GM23338 (cell line): ENCODE measurements around the gene LRRC4B. TPM values are rescaled to one million over a fixed set of nuclear protein-coding genes. Genes with fewer than 3 reads are reported as not detected.

Experiments used
- ATAC-seq: fragments of 200-7000 bp; cut with Tn5 transposase; 3 replicates; pipeline ENCODE4 v1.9.1; 2020
- DNase-seq: peaks from one replicate; pipeline ENCODE4 v3.0.0-alpha.2; 2015; ENCODE audit warnings: low spot score
- H2AFZ ChIP-seq: fragments of 200-600 bp; sonication (generic); 2 replicates; pipeline ENCODE4 v1.8.0; 2016; ENCODE audit warnings: antibody characterized with exemption, mild to moderate bottlenecking, moderate library complexity
- H3F3A ChIP-seq: fragments of 200-600 bp; sonication (generic); replicated peaks from 2 replicates; pipeline ENCODE4 v1.8.0; 2017; ENCODE audit warnings: antibody characterized with exemption, mixed run types, low read depth
- H3K27ac ChIP-seq: fragments of 200-600 bp; sonication (generic); 2 replicates; pipeline ENCODE4 v1.6.1; 2016; ENCODE audit warnings: low read depth
- H3K27me3 ChIP-seq: fragments of 200-600 bp; sonication (generic); 2 replicates; pipeline ENCODE4 v1.8.0; 2016; ENCODE audit warnings: mild to moderate bottlenecking, mixed run types, moderate library complexity; ENCODE audit not compliant: insufficient read depth
- H3K36me3 ChIP-seq: fragments of 200-600 bp; sonication (generic); 2 replicates; pipeline ENCODE4 v1.8.0; 2016; ENCODE audit warnings: mild to moderate bottlenecking; ENCODE audit not compliant: insufficient read depth
- H3K4me1 ChIP-seq: fragments of 200-600 bp; sonication (generic); 2 replicates; pipeline ENCODE4 v1.8.0; 2016; ENCODE audit warnings: mild to moderate bottlenecking, moderate library complexity; ENCODE audit not compliant: insufficient read depth
- H3K4me2 ChIP-seq: fragments of 200-600 bp; sonication (generic); 2 replicates; pipeline ENCODE4 v1.7.1; 2017; ENCODE audit warnings: mixed run types
- H3K4me3 ChIP-seq: fragments of 200-600 bp; sonication (generic); 2 replicates; pipeline ENCODE4 v1.6.1; 2016; ENCODE audit warnings: mixed run types
- H3K79me2 ChIP-seq: fragments of 200-600 bp; sonication (generic); replicated peaks from 2 replicates; pipeline ENCODE4 v1.8.0; 2017; ENCODE audit warnings: mild to moderate bottlenecking; ENCODE audit not compliant: insufficient read depth
- H3K9me2 ChIP-seq: fragments of 200-600 bp; sonication (generic); 2 replicates; pipeline ENCODE4 v1.8.0; 2017; ENCODE audit not compliant: insufficient read depth
- H4K20me1 ChIP-seq: fragments of 200-600 bp; sonication (generic); replicated peaks from 2 replicates; pipeline ENCODE4 v1.8.0; 2017; ENCODE audit warnings: mild to moderate bottlenecking; ENCODE audit not compliant: insufficient read depth
- H3K27ac Mint-ChIP-seq: 2 replicates; pipeline ENCODE4 v1.8.0; 2020; ENCODE audit warnings: inconsistent platforms, mild to moderate bottlenecking, moderate library complexity, mixed read lengths
- H3K27me3 Mint-ChIP-seq: 3 replicates; pipeline ENCODE4 v1.8.0; 2022; ENCODE audit warnings: low read depth, mild to moderate bottlenecking, moderate library complexity, mixed read lengths, inconsistent platforms; ENCODE audit not compliant: insufficient read depth, poor library complexity
- H3K36me3 Mint-ChIP-seq: 3 replicates; pipeline ENCODE4 v1.8.0; 2021; ENCODE audit warnings: low read depth, mild to moderate bottlenecking, inconsistent platforms, moderate library complexity, mixed read lengths
- H3K4me1 Mint-ChIP-seq: 3 replicates; pipeline ENCODE4 v1.8.0; 2020; ENCODE audit warnings: mild to moderate bottlenecking, inconsistent platforms, mixed read lengths
- H3K4me3 Mint-ChIP-seq: 3 replicates; pipeline ENCODE4 v1.8.0; 2021; ENCODE audit warnings: moderate library complexity, mild to moderate bottlenecking, inconsistent platforms, mixed read lengths
- H3K9me3 Mint-ChIP-seq: 3 replicates; pipeline ENCODE4 v1.8.0; 2020; ENCODE audit warnings: moderate library complexity, mild to moderate bottlenecking, inconsistent platforms, mixed read lengths
- CREB1 ChIP-seq: fragments of 250-450 bp; sonication (Bioruptor Pico); IDR thresholded peaks from 2 replicates; pipeline ENCODE4 v1.5.0; 2020; ENCODE audit warnings: low read depth, mild to moderate bottlenecking, moderate library complexity
- ETS1 ChIP-seq: IDR thresholded peaks from 2 replicates; pipeline ENCODE4 v1.6.1; 2016; ENCODE audit warnings: antibody characterized with exemption
- EZH2 ChIP-seq: fragments of 200-600 bp; sonication (generic); IDR thresholded peaks from one replicate; pipeline ENCODE4 v1.8.0; 2017; ENCODE audit warnings: antibody characterized with exemption, mild to moderate bottlenecking, low read depth; ENCODE audit not compliant: unreplicated experiment
- EZH2phosphoT487 ChIP-seq: fragments of 200-600 bp; sonication (generic); IDR thresholded peaks from one replicate; pipeline ENCODE4 v1.8.1; 2018; ENCODE audit warnings: antibody characterized with exemption; ENCODE audit not compliant: unreplicated experiment
- JUNB ChIP-seq: IDR thresholded peaks from one replicate; pipeline ENCODE4 v1.6.1; 2016; ENCODE audit warnings: antibody characterized with exemption; ENCODE audit not compliant: unreplicated experiment
- NANOG ChIP-seq: IDR thresholded peaks from 2 replicates; pipeline ENCODE4 v1.6.1; 2016; ENCODE audit warnings: antibody characterized with exemption, borderline replicate concordance
- POLR2AphosphoS5 ChIP-seq: IDR thresholded peaks from 2 replicates; pipeline ENCODE4 v1.6.1; 2016; ENCODE audit warnings: antibody characterized with exemption, low read depth
- REST ChIP-seq: IDR thresholded peaks from one replicate; pipeline ENCODE4 v1.6.1; 2018; ENCODE audit warnings: antibody characterized with exemption; ENCODE audit not compliant: unreplicated experiment
- STAT1 ChIP-seq: IDR thresholded peaks from one replicate; pipeline ENCODE4 v1.6.1; 2016; ENCODE audit warnings: antibody characterized with exemption; ENCODE audit not compliant: unreplicated experiment
- ZNF114 ChIP-seq: fragments of 250-450 bp; sonication (Bioruptor Pico); IDR thresholded peaks from 2 replicates; pipeline ENCODE4 v1.5.0; 2020; ENCODE audit warnings: mild to moderate bottlenecking, moderate library complexity
- ZNF331 ChIP-seq: fragments of 250-450 bp; sonication (Bioruptor Pico); IDR thresholded peaks from 2 replicates; pipeline ENCODE4 v1.5.0; 2020; ENCODE audit warnings: low read depth, mild to moderate bottlenecking, moderate library complexity
- ZNF462 ChIP-seq: fragments of 250-450 bp; sonication (Bioruptor Pico); IDR thresholded peaks from 2 replicates; pipeline ENCODE4 v1.5.0; 2020; ENCODE audit warnings: mild to moderate bottlenecking, moderate library complexity
- polyA plus RNA-seq: library from polyadenylated mRNA; unstranded; fragments of >200 nt; fragmentation: Nextera tagmentation; extraction: Ambion mirVana; gene quantifications from 2 replicates; pipeline ENCODE4 v1.2.1, GENCODE V29; 2016
- total RNA-seq: library from RNA; depleted of rRNA; stranded (reverse); fragments of >200 nt; shearing (Covaris generic); gene quantifications from 2 replicates; pipeline ENCODE4 v1.2.3, GENCODE V29; 2014

Gene LRRC4B
- total and polyA plus RNA-seq, 2 experiments from 2014 or later, result 2.0 to 13.2 TPM

- H3K27ac Mint-ChIP-seq, result no peak overlapping the region
- Histone ChIP-seq H3K4me1 (peaks cover 5% of the 10 kb centered on the region; the same call in 1 of the 2 replicates), H3K36me3 (no peaks in the 10 kb centered on the region), H2AFZ (no peak overlapping the region), H3K79me2 (no peaks in the 10 kb centered on the region), H3F3A (peaks cover 5% of the 10 kb centered on the region; the same call in 1 of the 2 replicates), H3K27ac (no peak overlapping the region), H3K9me2 (no peaks in the 10 kb centered on the region), H3K4me2 (no peak overlapping the region), H3K4me3 (no peak overlapping the region), H4K20me1 (no peaks in the 10 kb centered on the region), H3K27me3 (peaks cover 24% of the 10 kb centered on the region)
- no peak for DNase-seq
- H3K9me3 Mint-ChIP-seq, result peaks cover 83% of the 10 kb centered on the region
- ATAC-seq, result no peak
- H3K27me3 Mint-ChIP-seq, result peaks cover 4% of the 10 kb centered on the region
- H3K4me3 Mint-ChIP-seq, result no peak overlapping the region
- no peaks in the 10 kb centered on the region for H3K4me1 Mint-ChIP-seq
- peaks cover 37% of the 10 kb centered on the region for H3K36me3 Mint-ChIP-seq
- TF ChIP-seq REST (no peak), EZH2phosphoT487 (no peak), ETS1 (no peak), NANOG (no peak), CREB1 (CRISPR knock-in tag) (no peak), STAT1 (no peak), JUNB (no peak), ZNF331 (CRISPR knock-in tag) (no peak), EZH2 (no peak)
Measured at GRCh38 chr19:50570997-50571396, 2.8 kb upstream of the LRRC4B start.

DNA sequence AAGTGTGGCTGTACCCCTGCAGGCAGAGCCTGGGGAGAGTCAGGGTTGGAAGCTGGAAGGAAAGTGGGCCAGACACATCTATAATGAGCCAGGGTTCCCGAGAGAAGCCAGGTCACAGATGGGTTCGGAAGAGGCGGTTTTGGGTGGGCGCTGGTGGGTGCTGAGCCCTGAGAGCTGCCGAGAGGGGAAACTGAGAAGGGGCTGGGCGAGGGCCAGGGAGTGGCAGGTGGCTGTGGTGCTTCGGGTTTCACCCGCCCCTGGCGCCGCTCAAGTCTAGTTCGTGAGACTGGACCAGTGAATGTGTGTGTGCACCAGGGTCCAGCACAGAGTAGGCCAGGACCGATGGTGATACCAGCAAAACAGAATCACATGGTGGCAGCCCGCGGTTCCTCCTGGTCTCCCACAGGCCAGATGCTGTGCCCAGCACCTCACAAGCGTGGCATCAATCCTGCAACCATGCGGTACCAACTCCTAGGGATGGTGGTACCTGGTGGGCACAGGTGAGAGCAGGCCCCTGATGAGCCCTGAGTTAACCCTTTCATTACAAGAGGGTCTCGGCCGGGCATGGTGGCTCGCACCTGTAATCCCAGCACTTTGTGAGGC lies 1.8 kb upstream of the LRRC4B start:
- ATAC-seq (no peak), DNase-seq (no peak)
- H3K4me3 Mint-ChIP-seq, result no peak overlapping the region
- Histone ChIP-seq H3K79me2 (no peaks in the 10 kb centered on the region), H3K27ac (no peak overlapping the region), H3F3A (peaks cover 5% of the 10 kb centered on the region; the same call in 1 of the 2 replicates), H3K4me1 (peaks cover 14% of the 10 kb centered on the region; the same call in 1 of the 2 replicates), H3K4me2 (0 out of 2 replicates have a peak overlapping the region, but pooled peaks have one; percentile 68), H3K27me3 (peaks cover 34% of the 10 kb centered on the region), H3K4me3 (no peak overlapping the region), H3K9me2 (no peaks in the 10 kb centered on the region), H3K36me3 (no peaks in the 10 kb centered on the region), H2AFZ (no peak overlapping the region), H4K20me1 (no peaks in the 10 kb centered on the region)
- H3K36me3 Mint-ChIP-seq, result peaks cover 43% of the 10 kb centered on the region
- H3K4me1 Mint-ChIP-seq, result no peaks in the 10 kb centered on the region
- no peak overlapping the region for H3K27ac Mint-ChIP-seq
- peaks cover 83% of the 10 kb centered on the region for H3K9me3 Mint-ChIP-seq
- H3K27me3 Mint-ChIP-seq, result peaks cover 8% of the 10 kb centered on the region
- no peak for TF ChIP-seq POLR2AphosphoS5
- TF ChIP-seq EZH2phosphoT487, result no peak
- TF ChIP-seq ZNF462 (CRISPR knock-in tag), result no peak
- TF ChIP-seq ZNF114 (CRISPR knock-in tag), result no peak
- TF ChIP-seq ZNF331 (CRISPR knock-in tag), result no peak
